Osteoblast (primary cell): ENCODE results near the gene PPP1R3E. TPM values are rescaled to one million over a fixed set of nuclear protein-coding genes. Genes with fewer than 3 reads are reported as not detected.

Source experiments
- DNase-seq: peaks from one replicate; pipeline ENCODE4 v3.0.0; 2011; ENCODE audit warnings: low spot score, mixed read lengths; ENCODE audit not compliant: insufficient read length; ENCODE audit errors: missing footprints
- H2AFZ ChIP-seq: 2 replicates; pipeline ENCODE4 v1.6.0; 2011; ENCODE audit warnings: mild to moderate bottlenecking, low read length
- H3K27ac ChIP-seq: 2 replicates; pipeline ENCODE4 v1.5.1; 2011; ENCODE audit warnings: mild to moderate bottlenecking, low read depth, low read length, moderate library complexity
- H3K27me3 ChIP-seq: 2 replicates; pipeline ENCODE4 v1.6.0; 2012; ENCODE audit warnings: mild to moderate bottlenecking, control low read depth, inconsistent platforms, low read length, moderate library complexity; ENCODE audit not compliant: insufficient read depth
- H3K36me3 ChIP-seq: 2 replicates; pipeline ENCODE4 v1.5.1; 2011; ENCODE audit warnings: mild to moderate bottlenecking, low read length, control low read depth, moderate library complexity; ENCODE audit not compliant: insufficient read depth
- H3K4me1 ChIP-seq: 2 replicates; pipeline ENCODE4 v1.5.1; 2011; ENCODE audit warnings: mild to moderate bottlenecking, low read length, control low read depth, moderate library complexity; ENCODE audit not compliant: insufficient read depth
- H3K4me2 ChIP-seq: 2 replicates; pipeline ENCODE4 v1.6.0; 2011; ENCODE audit warnings: mild to moderate bottlenecking, low read length; ENCODE audit not compliant: insufficient read depth
- H3K4me3 ChIP-seq: fragments of 200-600 bp; sonication (generic); 3 replicates; pipeline ENCODE4 v1.5.1; 2012; ENCODE audit warnings: mild to moderate bottlenecking, low read length, inconsistent platforms; ENCODE audit not compliant: insufficient read depth
- H3K79me2 ChIP-seq: 2 replicates; pipeline ENCODE4 v1.6.0; 2012; ENCODE audit warnings: mild to moderate bottlenecking, low read length, control low read depth, inconsistent platforms; ENCODE audit not compliant: insufficient read depth
- H3K9me3 ChIP-seq: 2 replicates; pipeline ENCODE4 v1.5.1; 2011; ENCODE audit warnings: low read depth, low read length, control low read depth
- H4K20me1 ChIP-seq: 2 replicates; pipeline ENCODE4 v1.6.0; 2012; ENCODE audit warnings: mild to moderate bottlenecking, low read length, control low read depth; ENCODE audit not compliant: insufficient read depth
- CTCF ChIP-seq: IDR thresholded peaks from 2 replicates; pipeline ENCODE4 v1.5.1; 2011; ENCODE audit warnings: mild to moderate bottlenecking, low read depth, low read length, moderate library complexity; ENCODE audit errors: extremely low read depth
- total RNA-seq: library from RNA; depleted of rRNA; stranded (reverse); fragments of >200 nt; gene quantifications from 2 replicates; pipeline ENCODE4 v1.2.3, GENCODE V29; 2012

Gene PPP1R3E
- total RNA-seq, 1 donor: 7.6 TPM

- Histone ChIP-seq H3K36me3 (peaks cover 48% of the 10 kb centered on the region), H3K4me1 (peaks cover 7% of the 10 kb centered on the region), H3K9me3 (no peaks in the 10 kb centered on the region), H3K4me3 (peak overlapping the region; percentile 87), H4K20me1 (peaks cover 19% of the 10 kb centered on the region), H3K27ac (peak overlapping the region; percentile 88), H3K4me2 (peak overlapping the region; percentile 78), H2AFZ (peak overlapping the region; percentile 54), H3K27me3 (no peaks in the 10 kb centered on the region), H3K79me2 (peaks cover 36% of the 10 kb centered on the region)
- DNase-seq: peak; percentile 91
- no peak for TF ChIP-seq CTCF
Observed at GRCh38 chr14:23321572-23322547, 19.2 kb upstream of the PPP1R3E start.

GRCh38 chr14:23320584-23321571 is 18.2 kb upstream of the PPP1R3E start, which contains the start of gene PABPN1:
TSS of gene PABPN1 (plus strand) at chr14:23321457. CDS start at chr14:23321470, 13 bp downstream.
- Histone ChIP-seq H2AFZ (peak within 1 kb of the TSS; percentile 54), H3K4me1 (peaks cover 7% of the 10 kb centered on the region), H3K79me2 (peaks cover 39% of the 10 kb centered on the region), H3K27me3 (no peaks in the 10 kb centered on the region), H3K36me3 (peaks cover 51% of the 10 kb centered on the region), H3K4me2 (peak within 1 kb of the TSS; percentile 78), H3K9me3 (no peaks in the 10 kb centered on the region), H3K4me3 (peak within 1 kb of the TSS; percentile 87), H3K27ac (peak within 1 kb of the TSS; percentile 88), H4K20me1 (peaks cover 19% of the 10 kb centered on the region)
- DNase-seq: peak; percentile 99
- no peak for TF ChIP-seq CTCF

- no peak for DNase-seq
- Histone ChIP-seq H3K4me3 (peak overlapping the region; percentile 39), H2AFZ (peak overlapping the region; percentile 54), H3K27me3 (no peaks in the 10 kb centered on the region), H3K4me1 (peaks cover 7% of the 10 kb centered on the region), H3K36me3 (peaks cover 52% of the 10 kb centered on the region), H3K79me2 (peaks cover 41% of the 10 kb centered on the region), H3K4me2 (peak overlapping the region; percentile 64), H3K27ac (peak overlapping the region; percentile 75), H3K9me3 (no peaks in the 10 kb centered on the region), H4K20me1 (peaks cover 19% of the 10 kb centered on the region)
- TF ChIP-seq CTCF: no peak
Observed at GRCh38 chr14:23319746-23320583, 17.3 kb upstream of the PPP1R3E start.
